GM12878 (cell line): ENCODE measurements around the gene ZNF879. TPM values are rescaled to one million over a fixed set of nuclear protein-coding genes. Genes with fewer than 3 reads are reported as not detected.

Experiments used
- ATAC-seq: fragments of 200-7000 bp; cut with Tn5 transposase; 3 replicates; pipeline ENCODE4 v1.9.1; 2020; ENCODE audit warnings: mild to moderate bottlenecking, moderate library complexity
- BruUV-seq: library from RNA; stranded (reverse); fragments of 400-500 nt; replicated peaks from 2 replicates; lab custom pipeline; 2021; lab: Mats Ljungman, UMichigan
- CTCF ChIA-PET: fragments of 300-600 bp; sonication (Branson Sonifier 250); formaldehyde crosslinking; extraction: SDS; loops from one replicate; lab custom pipeline; 2021; ENCODE audit warnings: inconsistent platforms; lab: Yijun Ruan, JAX
- POLR2A ChIA-PET: fragments of 350-600 bp; formaldehyde crosslinking; extraction: SDS; loops from one replicate; lab custom pipeline; 2021; ENCODE audit warnings: inconsistent platforms; lab: Charles Lee
- RAD21 ChIA-PET: fragments of 300-600 bp; sonication (Branson Sonifier 250); formaldehyde crosslinking; loops from one replicate; lab custom pipeline; 2023; ENCODE audit warnings: antibody characterized with exemption; ENCODE audit not compliant: unreplicated experiment; lab: Charles Lee
- SMC1A ChIA-PET: fragments of 300-600 bp; sonication (Branson Sonifier 250); formaldehyde crosslinking; loops from one replicate; lab custom pipeline; 2023; ENCODE audit not compliant: unreplicated experiment, uncharacterized antibody; lab: Charles Lee
- DNase-seq: peaks from one replicate; pipeline ENCODE4 v3.0.0-alpha.2; 2011; ENCODE audit warnings: low read depth, low spot score
- FAIRE-seq: peaks from 3 replicates; lab custom pipeline; 2011; peaks lifted over from hg19 to GRCh38; lab: Jason Lieb, UNC
- H2AFZ ChIP-seq: 2 replicates; pipeline ENCODE4 v1.6.0; 2011; ENCODE audit warnings: low read depth, low read length, control low read depth; ENCODE audit not compliant: control insufficient read depth
- H3K27ac ChIP-seq: 2 replicates; pipeline ENCODE4 v1.5.1; 2011; ENCODE audit warnings: control low read depth; ENCODE audit not compliant: control insufficient read depth, insufficient read depth
- H3K27me3 ChIP-seq, 2 experiments: replicated peaks in 1 of 2; 2 replicates each; pipeline versions ENCODE4 v1.6.0 to v1.6.1; 2011; ENCODE audit warnings: low read length in 1 of 2; ENCODE audit not compliant: control insufficient read depth in 2 of 2, insufficient read depth in 2 of 2
- H3K36me3 ChIP-seq, 2 experiments: 2 replicates each; pipeline ENCODE4 v1.5.1; 2011; ENCODE audit warnings: low read length in 1 of 2; ENCODE audit not compliant: control insufficient read depth in 2 of 2, insufficient read depth in 2 of 2
- H3K4me1 ChIP-seq: 2 replicates; pipeline ENCODE4 v1.6.1; 2011; ENCODE audit warnings: mild to moderate bottlenecking, low read length, moderate library complexity, mixed read lengths; ENCODE audit not compliant: control insufficient read depth, insufficient read depth
- H3K4me2 ChIP-seq: 2 replicates; pipeline ENCODE4 v1.6.0; 2011; ENCODE audit warnings: control low read depth; ENCODE audit not compliant: control insufficient read depth, insufficient read depth
- H3K4me3 ChIP-seq: fragments of 200-600 bp; sonication (generic); 2 replicates; pipeline ENCODE4 v1.5.1; 2016
- H3K79me2 ChIP-seq: 2 replicates; pipeline ENCODE4 v1.6.0; 2011; ENCODE audit warnings: low read length; ENCODE audit not compliant: control insufficient read depth, insufficient read depth
- H3K9ac ChIP-seq: 2 replicates; pipeline ENCODE4 v1.8.0; 2011; ENCODE audit warnings: low read length, control low read depth, mixed read lengths; ENCODE audit not compliant: control insufficient read depth, insufficient read depth
- H3K9me3 ChIP-seq: replicated peaks from 3 replicates; pipeline ENCODE4 v1.5.1; 2011; ENCODE audit warnings: mild to moderate bottlenecking, low read length; ENCODE audit not compliant: control insufficient read depth, insufficient read depth
- H4K20me1 ChIP-seq: 2 replicates; pipeline ENCODE4 v1.6.0; 2011; ENCODE audit not compliant: control insufficient read depth, insufficient read depth
- CHD1 ChIP-seq: IDR thresholded peaks from 2 replicates; pipeline ENCODE4 v1.6.1; 2012; ENCODE audit warnings: low read depth, low read length, improper control_type of control experiment
- E2F4 ChIP-seq: IDR thresholded peaks from 2 replicates; pipeline ENCODE4 v1.6.1; 2012; ENCODE audit warnings: low read depth, low read length, improper control_type of control experiment
- EGR1 ChIP-seq, 2 experiments: IDR thresholded peaks; 1 replicate in 1 of 2; 2 replicates in 1 of 2; pipeline ENCODE4 v1.6.1; 2011 to 2012; ENCODE audit warnings: low read depth in 2 of 2, low read length in 2 of 2, borderline replicate concordance in 1 of 2, mild to moderate bottlenecking in 1 of 2, moderate library complexity in 1 of 2
- ELK1 ChIP-seq: IDR thresholded peaks from 2 replicates; pipeline ENCODE4 v1.6.1; 2012; ENCODE audit warnings: low read depth, low read length, improper control_type of control experiment
- HDAC2 ChIP-seq: fragments of 200-600 bp; sonication (generic); IDR thresholded peaks from 2 replicates; pipeline ENCODE4 v1.6.1; 2017
- HDAC6 ChIP-seq: fragments of 200-600 bp; sonication (generic); IDR thresholded peaks from one replicate; pipeline ENCODE4 v1.8.0; 2017; ENCODE audit warnings: antibody characterized with exemption; ENCODE audit not compliant: unreplicated experiment
- MLLT1 ChIP-seq: fragments of 450-650 bp; IDR thresholded peaks from 2 replicates; pipeline ENCODE4 v1.6.1; 2016; ENCODE audit warnings: mild to moderate bottlenecking
- PAX5 ChIP-seq: IDR thresholded peaks from 2 replicates; pipeline ENCODE4 v1.6.1; 2011; ENCODE audit warnings: low read depth, low read length, borderline replicate concordance
- TCF7 ChIP-seq: IDR thresholded peaks from 2 replicates; pipeline ENCODE4 v1.6.1; 2014; ENCODE audit warnings: antibody characterized with exemption, borderline replicate concordance
- ZNF217 ChIP-seq: fragments of 450-650 bp; IDR thresholded peaks from 2 replicates; pipeline ENCODE4 v1.6.1; 2017; ENCODE audit warnings: antibody characterized with exemption, mild to moderate bottlenecking
- WGBS: methylation state at CpG from one replicate; pipeline ENCODE4 v1.1.6; 2016; ENCODE audit warnings: low lambda C conversion rate; ENCODE audit not compliant: insufficient replicate concordance, insufficient coverage; ENCODE audit errors: missing lambda C conversion rate; 5-methylcytosine and 5-hydroxymethylcytosine counted together
- in situ Hi-C: fragments of 300-500 bp; cut with MboI; formaldehyde crosslinking; loops from 9 replicates; pipeline ENCODE4 v1.14.3; 2018; ENCODE audit warnings: mixed read lengths
- intact Hi-C: fragments of 100-400 bp; cut with micrococcal nuclease; formaldehyde crosslinking; loops from one replicate; pipeline ENCODE4 v1.14.2; 2022; ENCODE audit not compliant: unreplicated experiment
- polyA plus RNA-seq, 11 experiments: library from polyadenylated mRNA; depleted of rRNA in 4 of 11; unstranded in 6 of 11; stranded (reverse) in 5 of 11; fragments of >200 nt; fragmentation: Nextera tagmentation in 4 of 11; fragmentation: Illumina TruSeq in 1 of 11; extraction: Ambion mirVana in 4 of 11; extraction: Trizol in 1 of 11; gene quantifications; 1 replicate in 1 of 11; 2 replicates in 10 of 11; pipeline versions ENCODE4 v1.2.1 to v1.2.3, GENCODE V29; 2011 to 2016; ENCODE audit warnings: inconsistent platforms in 2 of 11, missing spikeins in 2 of 11, low read depth in 1 of 11
- total RNA-seq, 4 experiments: library from RNA; depleted of rRNA in 3 of 4; stranded (reverse); fragments of >200 nt in 3 of 4; fragmentation: Illumina TruSeq in 1 of 4; extraction: Trizol in 1 of 4; gene quantifications; 2 replicates each; pipeline versions ENCODE4 v1.2.1 to v1.2.3, GENCODE V29; 2013 to 2021
- TF ChIP-seq, protein P1 (sequence below): fragments of 450-650 bp; IDR thresholded peaks from 2 replicates; pipeline ENCODE4 v1.6.1; 2017; ENCODE audit warnings: mild to moderate bottlenecking
- TF ChIP-seq, protein P2 (sequence below): IDR thresholded peaks from 2 replicates; pipeline ENCODE4 v1.6.1; 2012; ENCODE audit warnings: mild to moderate bottlenecking, low read depth, low read length
- TF ChIP-seq, protein P3 (sequence below): fragments of 450-650 bp; IDR thresholded peaks from 2 replicates; pipeline ENCODE4 v1.6.1; 2016; ENCODE audit warnings: mild to moderate bottlenecking

Gene ZNF879
- total and polyA plus RNA-seq, 10 of the 15 experiments (the other 5 are each of a cell fraction or from before 2014, with no cell fraction given) = 0.03 TPM; not detected in 9

- CTCF ChIA-PET = no interaction called here
- FAIRE-seq = no peak
- no peaks in the 10 kb centered on the region for H3K27me3 ChIP-seq
- no peak within 1 kb of the TSS for H3K9ac ChIP-seq
- H3K4me1 ChIP-seq = no peaks in the 10 kb centered on the region
- H3K4me2 ChIP-seq = no peak within 1 kb of the TSS
- H3K4me3 ChIP-seq = no peak within 1 kb of the TSS
- intact Hi-C loops = no loop called here
- H3K9me3 ChIP-seq = no peaks in the 10 kb centered on the region; the same call in 2 of the 3 replicates
- POLR2A ChIA-PET = no interaction called here
- no peaks in the 10 kb centered on the region for H3K36me3 ChIP-seq
- H3K79me2 ChIP-seq = no peaks in the 10 kb centered on the region
- in situ Hi-C loops = no loop called here
- H2AFZ ChIP-seq = no peak within 1 kb of the TSS
- no peak for DNase-seq
- ATAC-seq = no peak
- SMC1A ChIA-PET = no interaction called here
- 61% methylated on average over 49 of the region's 97 CpGs for WGBS
- no TSS peak for BruUV-seq
- RAD21 ChIA-PET = no interaction called here
- no peak within 1 kb of the TSS for H3K27ac ChIP-seq
- H4K20me1 ChIP-seq = no peaks in the 10 kb centered on the region
- TF ChIP-seq ELK1 = no peak
- TF ChIP-seq PAX5 = no peak
- no peak for TF ChIP-seq EGR1 (IDR thresholded peaks at IDR 0.05; ENCODE audit: borderline replicate concordance in 1 of 2, low read depth in 2 of 2, low read length in 2 of 2)
- TF ChIP-seq HDAC2 = no peak
- TF ChIP-seq, protein P1, sequence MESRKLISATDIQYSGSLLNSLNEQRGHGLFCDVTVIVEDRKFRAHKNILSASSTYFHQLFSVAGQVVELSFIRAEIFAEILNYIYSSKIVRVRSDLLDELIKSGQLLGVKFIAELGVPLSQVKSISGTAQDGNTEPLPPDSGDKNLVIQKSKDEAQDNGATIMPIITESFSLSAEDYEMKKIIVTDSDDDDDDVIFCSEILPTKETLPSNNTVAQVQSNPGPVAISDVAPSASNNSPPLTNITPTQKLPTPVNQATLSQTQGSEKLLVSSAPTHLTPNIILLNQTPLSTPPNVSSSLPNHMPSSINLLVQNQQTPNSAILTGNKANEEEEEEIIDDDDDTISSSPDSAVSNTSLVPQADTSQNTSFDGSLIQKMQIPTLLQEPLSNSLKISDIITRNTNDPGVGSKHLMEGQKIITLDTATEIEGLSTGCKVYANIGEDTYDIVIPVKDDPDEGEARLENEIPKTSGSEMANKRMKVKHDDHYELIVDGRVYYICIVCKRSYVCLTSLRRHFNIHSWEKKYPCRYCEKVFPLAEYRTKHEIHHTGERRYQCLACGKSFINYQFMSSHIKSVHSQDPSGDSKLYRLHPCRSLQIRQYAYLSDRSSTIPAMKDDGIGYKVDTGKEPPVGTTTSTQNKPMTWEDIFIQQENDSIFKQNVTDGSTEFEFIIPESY = no peak
- TF ChIP-seq, protein P2, sequence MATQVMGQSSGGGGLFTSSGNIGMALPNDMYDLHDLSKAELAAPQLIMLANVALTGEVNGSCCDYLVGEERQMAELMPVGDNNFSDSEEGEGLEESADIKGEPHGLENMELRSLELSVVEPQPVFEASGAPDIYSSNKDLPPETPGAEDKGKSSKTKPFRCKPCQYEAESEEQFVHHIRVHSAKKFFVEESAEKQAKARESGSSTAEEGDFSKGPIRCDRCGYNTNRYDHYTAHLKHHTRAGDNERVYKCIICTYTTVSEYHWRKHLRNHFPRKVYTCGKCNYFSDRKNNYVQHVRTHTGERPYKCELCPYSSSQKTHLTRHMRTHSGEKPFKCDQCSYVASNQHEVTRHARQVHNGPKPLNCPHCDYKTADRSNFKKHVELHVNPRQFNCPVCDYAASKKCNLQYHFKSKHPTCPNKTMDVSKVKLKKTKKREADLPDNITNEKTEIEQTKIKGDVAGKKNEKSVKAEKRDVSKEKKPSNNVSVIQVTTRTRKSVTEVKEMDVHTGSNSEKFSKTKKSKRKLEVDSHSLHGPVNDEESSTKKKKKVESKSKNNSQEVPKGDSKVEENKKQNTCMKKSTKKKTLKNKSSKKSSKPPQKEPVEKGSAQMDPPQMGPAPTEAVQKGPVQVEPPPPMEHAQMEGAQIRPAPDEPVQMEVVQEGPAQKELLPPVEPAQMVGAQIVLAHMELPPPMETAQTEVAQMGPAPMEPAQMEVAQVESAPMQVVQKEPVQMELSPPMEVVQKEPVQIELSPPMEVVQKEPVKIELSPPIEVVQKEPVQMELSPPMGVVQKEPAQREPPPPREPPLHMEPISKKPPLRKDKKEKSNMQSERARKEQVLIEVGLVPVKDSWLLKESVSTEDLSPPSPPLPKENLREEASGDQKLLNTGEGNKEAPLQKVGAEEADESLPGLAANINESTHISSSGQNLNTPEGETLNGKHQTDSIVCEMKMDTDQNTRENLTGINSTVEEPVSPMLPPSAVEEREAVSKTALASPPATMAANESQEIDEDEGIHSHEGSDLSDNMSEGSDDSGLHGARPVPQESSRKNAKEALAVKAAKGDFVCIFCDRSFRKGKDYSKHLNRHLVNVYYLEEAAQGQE = no peak
- TF ChIP-seq CHD1 = no peak
- TF ChIP-seq MLLT1 = no peak
- TF ChIP-seq, protein P3, sequence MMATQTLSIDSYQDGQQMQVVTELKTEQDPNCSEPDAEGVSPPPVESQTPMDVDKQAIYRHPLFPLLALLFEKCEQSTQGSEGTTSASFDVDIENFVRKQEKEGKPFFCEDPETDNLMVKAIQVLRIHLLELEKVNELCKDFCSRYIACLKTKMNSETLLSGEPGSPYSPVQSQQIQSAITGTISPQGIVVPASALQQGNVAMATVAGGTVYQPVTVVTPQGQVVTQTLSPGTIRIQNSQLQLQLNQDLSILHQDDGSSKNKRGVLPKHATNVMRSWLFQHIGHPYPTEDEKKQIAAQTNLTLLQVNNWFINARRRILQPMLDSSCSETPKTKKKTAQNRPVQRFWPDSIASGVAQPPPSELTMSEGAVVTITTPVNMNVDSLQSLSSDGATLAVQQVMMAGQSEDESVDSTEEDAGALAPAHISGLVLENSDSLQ = no peak
- TF ChIP-seq HDAC6 = no peak
- TF ChIP-seq ZNF217 = no peak
- no peak for TF ChIP-seq E2F4
- no peak for TF ChIP-seq TCF7
Observed at GRCh38 chr5:178994580-178995340, 28.8 kb upstream of the ZNF879 start, which contains the start of gene GRM6. GRM6 (minus strand) TSS chr5:178995320; CDS start chr5:178994944, 376 bp downstream.
